ENCODE results near the gene AHCYL2.

DNA sequence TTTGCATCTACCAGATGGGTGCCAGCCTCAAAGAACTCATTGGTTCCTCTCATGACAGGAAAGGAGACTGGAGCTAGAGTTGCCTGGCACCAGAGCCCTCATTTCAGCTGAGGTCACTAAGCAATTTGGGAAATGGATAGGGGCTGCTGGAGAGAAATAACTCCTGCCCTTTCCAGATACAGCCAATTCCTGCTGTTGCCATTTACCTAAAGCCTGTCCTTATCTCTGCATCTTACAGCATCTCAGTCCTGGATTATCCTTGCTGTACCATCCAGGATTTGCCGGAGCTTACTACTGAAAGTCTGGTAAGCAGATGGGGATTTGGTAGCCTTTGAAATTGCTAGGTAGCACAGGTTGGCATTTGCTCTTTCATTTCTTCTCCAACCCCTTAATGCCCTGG, 245.6 kb downstream of the AHCYL2 start:
- no peak for TF ChIP-seq EZH2phosphoT487 (IDR thresholded peaks at IDR 0.05; ENCODE audit: insufficient read depth, low read depth)
- TF ChIP-seq EZH2 (IDR thresholded peaks at IDR 0.05; ENCODE audit: insufficient read depth, poor library complexity, severe bottlenecking): no peak

Measured in GM23248 (cell line).